Suppressor macrophage treated with lipopolysaccharide for 4 hours (primary cell): ENCODE measurements around the gene IL1B.
A peak's percentile ranks its signal among the peaks of the same experiment; 100 is the strongest.
"Not testable (repeated sequence)": the region's sequence is repeated elsewhere in the genome, so short reads cannot be mapped to it uniquely, and the experiment has no call there.

Experiments
- DNase-seq: peaks from one replicate; pipeline ENCODE4 v3.0.0-alpha.2; 2020

Gene IL1B

GRCh38 chr2:112849956-112850355, 13.4 kb upstream of the IL1B start:
- DNase-seq: no peak

DNA sequence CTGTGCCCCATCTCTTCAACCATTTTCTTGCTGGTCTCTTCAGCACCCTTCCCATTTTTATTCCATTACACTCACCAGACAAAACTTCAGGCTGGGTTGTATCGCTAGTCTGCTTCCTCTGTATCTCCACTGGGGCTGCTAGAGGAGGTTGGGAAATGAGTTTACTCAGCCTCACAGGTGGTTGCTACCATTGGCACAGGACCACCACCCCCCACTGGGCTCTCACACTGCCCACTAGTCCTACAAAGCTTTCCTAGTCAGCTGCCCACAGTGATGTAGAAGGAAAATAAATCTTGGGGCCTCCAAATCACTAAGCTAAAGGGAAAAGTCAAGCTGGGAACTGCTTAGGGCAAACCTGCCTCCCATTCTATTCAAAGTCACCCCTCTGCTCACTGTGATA, 12.3 kb upstream of the IL1B start:
- DNase-seq: no peak

GRCh38 chr2:112846031-112846430, 9.5 kb upstream of the IL1B start:
- DNase-seq: no peak

- DNase-seq: no peak
Measured at GRCh38 chr2:112843836-112844235, 7.3 kb upstream of the IL1B start.

DNA sequence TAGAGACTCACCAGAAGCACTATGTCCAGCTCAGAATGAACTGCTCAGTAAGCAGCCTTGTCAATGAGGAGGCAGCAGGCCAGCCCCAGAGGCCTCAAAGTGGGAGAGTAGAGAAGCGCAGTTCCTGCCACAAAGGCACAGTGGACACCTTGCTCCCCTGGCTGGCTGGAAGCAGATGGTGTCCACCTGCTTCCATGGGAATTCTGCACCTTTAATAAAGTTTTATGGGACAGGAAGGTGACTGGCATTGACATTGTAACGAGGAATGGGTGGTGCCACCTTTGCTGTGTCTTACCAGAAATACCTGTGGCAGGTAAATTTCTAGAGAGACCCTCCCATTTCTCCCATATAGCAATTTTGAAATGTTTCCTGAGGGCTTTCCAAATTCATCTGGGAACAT, 6.7 kb upstream of the IL1B start:
- no peak for DNase-seq

DNA sequence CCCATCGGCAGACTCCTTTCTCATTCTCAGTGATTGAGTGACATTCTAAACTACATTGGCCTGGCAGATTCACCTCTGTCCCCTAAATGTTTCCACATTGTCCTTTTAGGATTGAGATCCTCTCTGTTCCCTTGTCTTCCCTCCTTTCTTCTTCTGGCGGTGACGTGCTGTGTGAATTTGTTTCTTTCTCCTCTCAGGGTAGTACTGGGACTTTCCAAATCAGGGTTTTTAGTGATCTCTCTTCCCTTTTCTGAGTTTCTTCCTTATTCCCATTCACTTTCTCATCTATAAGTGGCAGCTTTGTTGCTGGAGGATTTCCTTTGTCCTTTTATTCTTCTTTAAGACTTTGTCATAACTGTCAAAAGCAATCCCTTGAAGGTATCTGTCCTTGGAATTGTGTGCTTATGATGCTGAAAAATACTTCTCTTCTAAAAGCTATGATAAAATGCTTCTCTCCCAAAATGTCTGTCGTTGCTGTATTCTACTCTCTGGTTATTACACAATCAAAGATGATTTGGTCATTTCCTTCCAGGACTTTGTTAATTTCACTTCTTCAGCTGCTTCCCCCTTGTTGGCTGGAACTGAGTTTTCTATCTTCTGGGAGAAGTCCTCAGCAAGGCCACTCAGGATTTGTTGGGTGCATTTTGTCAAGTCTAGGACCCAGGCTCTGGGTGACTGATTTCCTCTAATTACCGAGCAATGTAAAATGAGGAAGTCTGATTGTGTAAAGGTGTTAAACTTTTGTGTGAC, 4.9 kb upstream of the IL1B start:
- peak; percentile 90 for DNase-seq

DNA sequence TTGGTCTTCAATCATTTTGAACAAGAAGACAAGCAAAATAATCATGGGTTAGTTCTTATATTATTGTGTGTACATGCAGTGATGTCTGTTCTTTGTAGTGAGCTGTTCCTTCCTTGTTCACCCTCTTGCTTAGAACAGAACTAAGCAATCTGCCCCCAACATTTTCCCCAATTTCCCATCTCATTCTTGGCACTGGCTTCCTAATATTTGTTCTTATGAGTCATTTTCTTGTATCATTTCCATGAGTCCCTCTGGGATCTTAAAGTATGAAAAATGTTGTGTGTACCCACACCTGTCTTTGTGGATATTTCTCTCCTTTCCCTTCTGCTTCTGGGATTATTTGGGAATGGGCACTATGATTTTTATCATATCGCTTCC, 3.5 kb upstream of the IL1B start:
- no peak for DNase-seq

- peak; percentile 98 for DNase-seq
Measured at GRCh38 chr2:112839407-112840067, 3.0 kb upstream of the IL1B start.

- DNase-seq: peak; percentile 38
Measured at GRCh38 chr2:112836163-112836560, 417 bp downstream of the IL1B start.

DNA sequence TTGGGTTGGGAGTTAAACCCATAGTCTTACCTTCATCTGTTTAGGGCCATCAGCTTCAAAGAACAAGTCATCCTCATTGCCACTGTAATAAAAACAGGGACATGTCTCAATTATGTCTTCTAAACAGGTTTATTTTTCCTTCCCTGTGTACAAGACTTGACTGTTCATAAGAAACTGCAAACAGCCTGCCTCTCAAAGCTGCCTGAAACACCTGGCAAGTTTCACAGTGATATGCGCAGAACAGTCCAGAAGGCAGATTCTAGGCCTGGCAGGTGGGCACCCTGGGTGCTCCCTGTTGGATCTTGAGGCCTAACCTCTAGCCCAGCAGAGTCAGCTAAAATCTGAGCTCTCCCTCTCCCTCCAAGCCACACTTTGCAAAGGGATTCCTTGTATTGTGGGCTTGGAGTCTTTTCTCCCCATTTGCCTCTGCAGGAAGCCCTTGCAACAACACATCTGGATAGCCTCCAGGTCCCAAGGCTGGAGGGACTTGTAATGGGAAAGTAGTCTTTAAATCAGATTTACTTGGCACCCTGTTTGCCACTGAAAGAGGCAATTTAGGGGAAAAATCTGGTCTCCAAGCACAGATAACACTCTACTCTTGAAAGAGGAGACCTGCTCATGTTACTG, 930 bp downstream of the IL1B start:
- DNase-seq: peak; percentile 46

DNA sequence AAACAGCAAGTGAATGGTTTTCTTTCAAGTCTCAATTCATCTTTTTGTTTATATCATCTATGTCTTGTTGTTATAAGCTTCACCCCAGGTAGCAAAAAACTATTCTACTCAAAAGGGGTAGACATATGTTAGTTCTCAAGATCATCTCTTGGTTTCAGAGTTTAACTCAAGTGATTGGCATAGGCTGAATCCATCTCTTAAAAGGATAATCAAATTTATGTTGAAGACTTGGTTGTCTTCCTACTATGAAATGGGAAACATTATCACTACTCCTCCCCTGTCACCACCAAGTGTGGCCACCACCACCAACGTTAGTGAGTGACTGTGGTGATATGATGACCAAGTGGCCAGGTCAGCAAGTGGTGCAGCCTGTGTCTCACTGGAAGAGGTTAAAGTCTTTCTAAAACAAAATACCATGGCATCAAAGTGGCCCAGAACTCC, 1.5 kb downstream of the IL1B start:
- DNase-seq: peak; percentile 41

DNA sequence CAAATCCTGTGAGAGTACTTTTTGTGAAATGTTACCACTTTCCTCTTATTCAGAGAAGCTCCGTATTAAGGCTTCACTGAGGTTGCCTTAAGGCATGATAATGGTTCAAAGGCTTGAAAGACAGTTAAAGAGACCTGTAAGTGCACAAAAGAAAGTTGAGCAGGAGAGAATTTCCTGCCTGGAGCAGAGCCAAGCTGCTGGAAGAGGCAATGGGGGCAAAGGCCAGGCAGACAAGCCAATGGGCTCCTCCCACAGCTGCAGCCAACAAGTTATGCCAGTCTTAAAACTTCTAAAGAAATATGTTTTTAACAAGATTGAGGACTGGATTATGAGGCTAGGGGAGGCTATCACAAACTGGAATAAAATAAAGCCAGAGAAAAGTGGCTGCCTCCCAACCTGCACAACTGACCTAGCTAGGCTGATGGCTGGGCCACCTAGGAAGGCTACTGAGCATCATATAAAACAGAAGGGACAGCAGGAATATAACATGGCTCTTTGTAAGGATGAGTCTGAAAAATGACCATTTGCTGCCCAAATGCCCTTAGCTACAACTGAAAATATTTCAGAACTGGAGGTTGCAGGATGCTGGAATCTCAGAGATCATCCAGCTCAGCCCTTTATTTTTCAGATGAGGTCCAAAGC, 2.1 kb downstream of the IL1B start:
- DNase-seq: peak; percentile 42

GRCh38 chr2:112833976-112834375, 2.6 kb downstream of the IL1B start:
- DNase-seq: peak; percentile 35

DNA sequence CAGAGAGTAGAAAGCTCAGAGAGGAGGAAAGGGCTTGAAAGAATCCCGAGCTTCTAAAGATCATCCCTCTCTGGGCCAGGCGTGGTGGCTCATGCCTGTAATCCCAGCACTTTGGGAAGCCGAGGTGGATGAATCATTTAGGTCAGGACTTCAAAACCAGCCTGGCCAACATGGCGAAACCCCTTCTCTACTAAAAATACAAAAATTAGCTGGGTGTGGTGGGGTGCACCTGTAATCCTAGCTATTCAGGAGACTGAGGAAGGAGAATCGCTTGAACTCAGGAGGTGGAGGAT, 3.0 kb downstream of the IL1B start:
- not testable (repeated sequence) for DNase-seq

DNA sequence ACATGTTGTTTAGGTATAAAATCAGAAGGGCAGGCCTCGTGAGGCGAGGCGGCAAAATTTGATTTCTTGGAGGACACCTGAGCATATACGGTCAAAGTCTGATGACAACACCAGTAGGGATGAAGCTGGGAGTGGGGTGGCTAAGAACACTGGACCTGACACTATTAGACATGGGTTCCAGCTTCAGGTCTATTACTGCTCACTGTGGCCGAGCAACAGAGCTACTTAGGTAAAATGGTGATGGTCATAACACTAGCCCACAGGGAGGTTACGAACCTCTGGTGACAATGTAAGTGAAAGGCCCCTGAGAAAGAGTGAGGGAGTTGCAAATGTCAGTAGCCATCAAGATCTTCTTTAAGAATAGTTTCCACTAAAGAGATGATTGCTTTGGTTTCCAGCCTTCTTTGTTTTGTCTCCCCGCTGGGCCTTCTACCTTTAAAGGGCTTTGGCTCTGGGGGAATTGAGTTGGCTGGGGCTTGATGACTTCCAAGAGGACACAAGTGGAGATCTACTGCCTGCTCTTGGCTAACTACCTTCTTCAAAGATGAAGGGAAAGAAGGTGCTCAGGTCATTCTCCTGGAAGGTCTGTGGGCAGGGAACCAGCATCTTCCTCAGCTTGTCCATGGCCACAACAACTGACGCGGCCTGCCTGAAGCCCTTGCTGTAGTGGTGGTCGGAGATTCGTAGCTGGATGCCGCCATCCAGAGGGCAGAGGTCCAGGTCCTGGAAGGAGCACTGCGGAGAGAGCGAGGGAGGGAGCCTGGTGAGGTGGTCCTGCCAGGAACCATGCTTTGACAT, 3.5 kb downstream of the IL1B start:
- peak; percentile 58 for DNase-seq

- peak; percentile 70 for DNase-seq
Measured at GRCh38 chr2:112831946-112832840, 4.4 kb downstream of the IL1B start.

DNA sequence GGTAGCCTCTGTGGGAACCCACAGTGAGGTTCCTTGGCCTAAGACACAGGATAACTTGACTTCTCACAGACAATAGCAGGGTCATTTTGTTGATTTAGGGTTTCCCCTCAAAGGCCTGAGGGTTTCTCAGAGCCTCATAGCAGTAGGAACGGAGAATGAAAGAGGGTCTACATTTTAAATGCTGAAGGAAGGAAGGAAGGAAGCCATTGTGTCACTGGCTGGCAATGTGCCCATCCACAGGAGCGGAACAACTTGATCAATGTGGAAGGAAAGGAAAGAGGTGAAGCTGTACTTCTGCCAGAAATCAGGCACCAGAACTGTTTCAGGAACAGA, 5.1 kb downstream of the IL1B start:
- DNase-seq: no peak

GRCh38 chr2:112830682-112831512, 5.7 kb downstream of the IL1B start:
- peak; percentile 60 for DNase-seq

- DNase-seq: peak; percentile 69
Measured at GRCh38 chr2:112829961-112830681, 6.5 kb downstream of the IL1B start.
